Astrocyte of the hippocampus (primary cell): Measurements from ENCODE around the gene NKX2-1.
"Not testable (repeated sequence)": the region's sequence is repeated elsewhere in the genome, so short reads cannot be mapped to it uniquely, and the experiment has no call there.

Source experiments
- DNase-seq: peaks from one replicate; pipeline ENCODE4 v3.0.0; 2011; ENCODE audit warnings: low read depth, low spot score

Gene NKX2-1

DNA sequence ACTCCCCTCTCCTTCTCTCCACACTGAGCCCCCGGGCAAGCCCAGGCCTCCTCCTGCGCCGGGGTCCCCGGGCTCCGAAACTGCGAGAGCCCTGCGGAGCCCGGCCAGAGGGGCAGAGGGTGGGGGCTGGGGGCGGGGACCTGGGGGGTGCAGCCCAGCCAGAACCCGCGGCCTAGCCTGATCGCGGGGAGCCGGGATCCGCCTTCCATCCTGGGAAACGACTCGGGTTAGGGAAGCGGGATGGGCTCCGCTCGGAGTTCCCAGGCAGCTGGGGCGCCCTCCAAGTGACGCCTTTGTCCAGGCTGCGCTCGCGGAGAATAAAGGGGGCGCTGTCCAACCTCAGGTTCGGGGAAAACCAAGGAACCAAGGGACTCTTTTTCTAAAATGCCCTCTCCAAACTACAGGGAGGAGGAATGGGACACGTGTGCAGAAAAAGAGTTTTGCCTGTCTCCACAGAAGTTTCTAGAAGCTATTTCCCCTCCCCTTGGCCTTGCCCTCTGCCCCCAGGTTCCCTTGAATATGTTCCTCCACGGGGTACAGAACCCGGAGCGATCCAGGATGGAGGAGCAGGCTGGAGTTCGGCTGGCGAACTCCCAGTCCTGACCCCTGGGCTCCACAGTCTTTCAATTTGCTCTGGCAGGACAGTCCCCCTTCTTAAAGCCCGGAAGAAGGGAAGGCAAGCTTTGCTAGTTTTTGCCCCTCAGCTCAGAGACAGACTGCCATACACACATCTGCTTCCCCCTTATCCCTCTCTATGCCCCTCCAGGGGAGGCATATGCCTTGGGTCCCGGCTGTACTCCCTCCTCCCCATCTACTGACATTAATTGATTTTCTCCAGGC lies 13.9 kb downstream of the NKX2-1 start:
- DNase-seq: peak; percentile 44

- DNase-seq: peak; percentile 47
Observed at GRCh38 chr14:36505181-36505815, 14.7 kb downstream of the NKX2-1 start.

DNA sequence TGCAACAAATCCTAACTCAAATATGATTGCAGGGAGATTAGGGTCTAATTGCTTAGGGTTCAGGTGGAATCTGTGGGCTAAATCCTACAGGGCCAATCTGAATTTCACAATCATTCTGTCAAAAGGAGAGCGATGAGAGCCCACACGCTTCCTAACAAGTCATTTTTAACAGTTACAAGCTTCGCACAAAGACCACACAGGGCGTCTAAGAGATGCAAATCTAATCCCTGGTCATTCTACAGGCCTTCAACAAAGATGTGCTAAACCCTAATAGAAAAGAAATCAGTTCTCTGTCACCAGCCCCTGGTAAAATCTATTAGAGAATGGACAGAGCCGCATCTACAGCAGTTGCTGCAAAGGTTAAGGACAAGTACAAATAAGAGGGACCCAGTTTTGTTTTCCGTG lies 15.3 kb downstream of the NKX2-1 start:
- peak; percentile 29 for DNase-seq

DNA sequence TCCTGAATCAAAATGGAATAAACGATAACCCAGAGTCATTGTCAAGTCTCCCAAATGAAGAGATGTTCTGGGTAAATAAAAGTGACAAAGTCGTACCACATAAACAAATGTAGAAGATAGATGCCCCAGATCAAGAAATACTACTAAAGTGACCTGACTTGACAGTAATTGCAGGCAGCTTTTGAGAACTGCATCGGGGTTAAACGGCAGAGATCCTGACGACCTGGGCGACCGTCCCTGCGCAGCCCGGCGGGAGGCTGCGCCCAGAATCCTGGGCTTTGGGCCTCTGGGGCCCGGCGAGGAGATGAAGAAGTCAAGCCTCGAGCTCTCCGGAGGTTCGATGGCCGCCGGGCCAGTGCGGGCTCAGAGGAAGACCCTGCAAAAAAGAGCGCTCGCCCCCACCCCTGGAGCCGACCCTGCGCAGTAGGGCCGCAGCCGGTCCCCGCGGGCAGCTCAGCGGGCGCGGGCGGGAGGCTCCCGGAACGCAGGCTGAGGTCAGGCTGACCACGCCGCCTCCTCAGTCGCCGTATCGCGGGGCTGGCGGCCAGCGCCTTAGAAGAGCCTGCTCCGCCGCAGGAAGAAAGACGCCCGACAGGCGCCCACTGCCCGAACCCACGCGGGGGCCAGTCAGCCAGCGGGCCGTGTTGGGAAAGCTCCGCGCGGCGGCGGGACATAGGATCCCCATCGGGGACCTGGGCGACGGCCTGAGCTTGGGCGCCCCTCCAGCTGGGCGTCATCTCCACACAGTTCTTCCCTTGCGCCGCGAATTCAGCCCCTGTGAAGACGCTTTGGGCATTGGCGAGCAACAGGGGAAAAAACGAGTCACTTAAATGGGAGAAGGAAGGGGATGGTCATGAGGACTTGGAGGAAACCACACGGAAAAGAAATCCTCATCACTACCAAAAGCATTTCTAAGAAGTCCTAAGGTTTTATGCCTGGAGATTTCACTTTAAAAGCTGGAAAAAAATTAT lies 16.0 kb downstream of the NKX2-1 start:
- DNase-seq: peak; percentile 39

- DNase-seq: peak; percentile 19
Observed at GRCh38 chr14:36502558-36503508, 17.2 kb downstream of the NKX2-1 start.

DNA sequence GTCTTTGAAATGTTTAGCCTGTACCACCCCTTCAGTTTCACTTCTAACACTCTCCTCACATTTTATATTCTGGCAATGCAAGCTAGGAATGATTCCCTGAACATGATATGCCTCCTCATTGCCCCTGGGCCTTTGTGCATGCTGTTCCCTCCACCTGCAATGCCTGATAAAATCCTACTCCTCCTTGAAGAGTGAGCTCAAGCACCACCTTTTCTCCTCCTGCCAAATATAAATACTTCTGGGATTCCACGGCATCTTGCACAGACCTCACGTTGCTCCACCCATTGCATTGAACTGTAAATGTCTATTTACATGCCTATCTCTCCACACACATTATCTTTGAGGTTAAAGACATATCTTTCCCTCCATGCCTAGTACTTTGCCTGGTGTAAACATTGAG lies 21.1 kb downstream of the NKX2-1 start:
- no peak for DNase-seq

GRCh38 chr14:36496346-36496745 lies 23.7 kb downstream of the NKX2-1 start:
- DNase-seq: no peak

DNA sequence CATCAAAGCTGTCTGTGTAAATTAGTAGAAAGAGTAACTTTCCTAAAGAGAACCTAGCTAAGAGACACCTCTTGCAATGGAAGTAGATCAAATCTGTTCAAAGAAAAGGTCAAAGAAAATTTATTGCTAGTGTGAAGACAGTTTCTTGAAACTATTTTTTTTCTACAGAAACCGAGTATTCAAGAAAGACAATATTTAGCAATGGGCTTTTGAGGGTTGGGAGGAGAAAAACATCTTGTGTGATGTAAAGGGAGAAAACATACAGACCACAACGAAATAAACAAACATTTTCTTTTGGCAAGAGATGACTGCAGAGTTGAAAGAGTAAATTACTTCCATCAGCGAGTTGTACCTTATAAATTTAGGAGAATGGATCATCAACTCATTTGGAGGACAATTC lies 24.4 kb downstream of the NKX2-1 start:
- no peak for DNase-seq

DNA sequence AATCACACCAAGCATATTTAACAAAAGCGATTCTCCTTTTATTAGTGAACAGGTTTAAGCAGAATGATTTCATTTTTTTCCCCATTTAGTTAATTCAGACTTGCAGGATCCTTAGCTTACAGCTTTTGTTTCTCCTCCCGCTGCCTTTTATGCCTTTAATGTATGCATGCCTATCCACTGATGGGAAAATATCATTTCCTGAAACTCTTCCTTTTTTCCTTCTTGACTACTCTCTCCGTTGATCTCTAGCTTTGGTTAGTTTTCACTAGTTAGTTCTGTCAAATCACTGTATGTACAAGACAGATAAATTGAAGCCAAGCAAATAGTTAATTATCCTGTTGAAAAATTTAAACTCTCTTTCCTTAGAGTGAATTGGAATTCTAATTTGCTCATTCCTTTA lies 26.3 kb downstream of the NKX2-1 start:
- DNase-seq: no peak

DNA sequence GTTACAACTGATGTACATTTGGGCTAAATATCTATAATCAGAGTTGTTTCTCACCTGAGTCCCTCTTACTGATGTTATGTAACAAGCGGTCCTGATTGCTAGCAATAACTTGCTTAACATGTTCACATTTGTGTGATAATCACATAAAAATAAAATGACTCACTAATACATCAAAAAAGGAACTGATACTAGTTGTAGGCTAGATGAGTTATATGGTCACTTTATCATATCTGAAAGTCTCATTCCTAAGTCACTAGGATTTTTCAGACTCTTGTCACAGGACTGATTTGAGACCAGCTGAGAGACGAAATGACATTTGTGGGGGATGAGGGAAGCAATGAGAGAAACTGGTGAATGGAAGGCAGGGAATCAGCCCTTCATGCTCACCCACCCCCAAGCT lies 34.3 kb downstream of the NKX2-1 start:
- no peak for DNase-seq

DNA sequence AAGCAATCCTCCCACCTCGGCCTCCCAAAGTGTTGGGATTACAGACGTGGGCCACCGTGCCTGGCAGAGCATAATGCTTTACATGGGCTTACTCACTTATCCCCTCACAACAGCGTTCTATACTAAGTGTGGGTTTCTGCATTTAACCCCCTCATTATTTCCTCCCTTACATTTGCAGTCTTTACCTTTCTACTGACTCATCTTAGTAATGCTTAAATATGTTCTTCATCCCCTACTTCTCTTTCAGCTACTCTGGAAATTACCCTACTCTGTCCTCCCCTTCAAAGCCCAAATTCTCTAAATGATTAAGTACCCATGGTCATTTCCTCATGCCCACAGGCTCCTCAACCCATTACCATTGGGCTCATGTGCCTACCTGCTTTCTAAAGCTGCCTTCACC lies 40.7 kb downstream of the NKX2-1 start:
- DNase-seq: no peak

DNA sequence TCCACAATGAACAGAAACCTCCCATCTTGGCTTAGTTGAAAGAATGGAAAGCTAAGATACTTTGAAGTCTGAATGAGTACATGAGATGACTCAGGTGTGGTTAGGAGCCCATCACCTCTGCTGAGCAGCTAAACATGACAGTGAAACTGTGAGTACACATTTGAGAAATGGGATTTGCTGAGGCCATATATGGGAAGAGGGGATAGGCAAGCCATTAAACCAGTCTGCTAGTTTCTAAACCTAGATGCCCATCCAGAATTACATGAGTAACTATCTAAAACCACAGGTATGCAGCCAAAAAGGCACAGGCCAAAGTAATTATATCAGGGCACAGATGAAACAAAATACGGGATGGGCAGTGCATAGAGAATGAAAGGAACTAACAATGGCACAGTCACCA lies 41.2 kb downstream of the NKX2-1 start:
- DNase-seq: no peak

DNA sequence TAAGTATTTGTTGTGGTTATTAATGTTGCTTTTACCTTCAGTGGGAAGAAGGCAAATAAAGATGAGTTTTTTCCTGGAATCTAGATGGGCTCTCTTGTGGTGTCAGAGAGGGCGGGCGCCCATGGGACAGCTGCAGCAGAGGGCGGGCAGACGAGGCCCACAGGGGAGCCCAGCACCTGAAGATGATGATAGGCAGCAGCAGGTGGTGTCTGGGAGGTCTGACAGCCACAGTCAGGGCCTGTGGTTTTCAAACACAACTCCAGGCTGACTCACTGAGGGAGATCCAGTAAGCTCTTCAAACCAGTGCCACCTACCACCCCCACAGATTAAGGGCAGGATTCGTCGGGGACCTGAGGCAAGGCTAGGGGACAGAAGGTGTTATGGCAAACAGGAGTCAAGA lies 42.8 kb downstream of the NKX2-1 start:
- DNase-seq: no peak

GRCh38 chr14:36476061-36476460 lies 44.0 kb downstream of the NKX2-1 start:
- DNase-seq: not testable (repeated sequence)

GRCh38 chr14:36474593-36474992 lies 45.4 kb downstream of the NKX2-1 start:
- DNase-seq: no peak

- DNase-seq: no peak
Observed at GRCh38 chr14:36471431-36471830, 48.6 kb downstream of the NKX2-1 start.

- DNase-seq: no peak
Observed at GRCh38 chr14:36467332-36467731, 52.7 kb downstream of the NKX2-1 start.
